Measurements from ENCODE around the gene AHCYL1. TPM values are rescaled to one million over a fixed set of nuclear protein-coding genes. Genes with fewer than 3 reads are reported as not detected.
"Not testable (repeated sequence)": the region's sequence is repeated elsewhere in the genome, so short reads cannot be mapped to it uniquely, and the experiment has no call there.

AHCYL1 gene
- total RNA-seq (2014; rRNA removed; shearing (Covaris generic)), result 40.6 and 64.3 TPM in 2 replicates

- DNase-seq (ENCODE audit: low read depth), result peak; percentile 98
Measured at GRCh38 chr1:109984456-109985246, at the start of gene AHCYL1. Gene AHCYL1 (plus strand): TSS chr1:109984765. CDS start chr1:109985053, 288 bp downstream.

GRCh38 chr1:109935451-109935900, 49.1 kb upstream of the AHCYL1 start:
- no peak for DNase-seq (ENCODE audit: low read depth)

- no peak for DNase-seq (ENCODE audit: low read depth)
Measured at GRCh38 chr1:109937738-109938137, 46.8 kb upstream of the AHCYL1 start.

- DNase-seq (ENCODE audit: low read depth), result no peak
Measured at GRCh38 chr1:109938556-109938955, 46.0 kb upstream of the AHCYL1 start.

- no peak for DNase-seq (ENCODE audit: low read depth)
Measured at GRCh38 chr1:109942434-109942833, 42.1 kb upstream of the AHCYL1 start.

GRCh38 chr1:109944541-109944940, 40.0 kb upstream of the AHCYL1 start:
- DNase-seq (ENCODE audit: low read depth), result peak; percentile 70

- no peak for DNase-seq (ENCODE audit: low read depth)
Measured at GRCh38 chr1:109946511-109946910, 38.1 kb upstream of the AHCYL1 start.

- no peak for DNase-seq (ENCODE audit: low read depth)
Measured at GRCh38 chr1:109947582-109948284, 36.8 kb upstream of the AHCYL1 start.

- no peak for DNase-seq (ENCODE audit: low read depth)
Measured at GRCh38 chr1:109948285-109948630, 36.3 kb upstream of the AHCYL1 start.

- DNase-seq (ENCODE audit: low read depth), result no peak
Measured at GRCh38 chr1:109950038-109950437, 34.5 kb upstream of the AHCYL1 start.

- DNase-seq (ENCODE audit: low read depth), result no peak
Measured at GRCh38 chr1:109950509-109950908, 34.1 kb upstream of the AHCYL1 start.

GRCh38 chr1:109951501-109951900, 33.1 kb upstream of the AHCYL1 start:
- DNase-seq (ENCODE audit: low read depth), result not testable (repeated sequence)

- no peak for DNase-seq (ENCODE audit: low read depth)
Measured at GRCh38 chr1:109954041-109954512, 30.5 kb upstream of the AHCYL1 start.

GRCh38 chr1:109959632-109959973, 25.0 kb upstream of the AHCYL1 start:
- no peak for DNase-seq (ENCODE audit: low read depth)

- peak; percentile 76 for DNase-seq (ENCODE audit: low read depth)
Measured at GRCh38 chr1:109959974-109960744, 24.4 kb upstream of the AHCYL1 start.

GRCh38 chr1:109960745-109961094, 23.8 kb upstream of the AHCYL1 start:
- DNase-seq (ENCODE audit: low read depth), result no peak

GRCh38 chr1:109963864-109964263, 20.7 kb upstream of the AHCYL1 start:
- DNase-seq (ENCODE audit: low read depth), result peak; percentile 58

- DNase-seq (ENCODE audit: low read depth), result peak; percentile 71
Measured at GRCh38 chr1:109969146-109969829, 15.3 kb upstream of the AHCYL1 start.

GRCh38 chr1:109969907-109970306, 14.7 kb upstream of the AHCYL1 start:
- no peak for DNase-seq (ENCODE audit: low read depth)

GRCh38 chr1:109971559-109971958, 13.0 kb upstream of the AHCYL1 start:
- no peak for DNase-seq (ENCODE audit: low read depth)

GRCh38 chr1:109974191-109974590, 10.4 kb upstream of the AHCYL1 start:
- no peak for DNase-seq (ENCODE audit: low read depth)

GRCh38 chr1:109975718-109976117, 8.8 kb upstream of the AHCYL1 start:
- peak; percentile 97 for DNase-seq (ENCODE audit: low read depth)

Measured in M059J (cell line).